IMR-90 (cell line): ENCODE data around the gene FOXL3. TPM values are rescaled to one million over a fixed set of nuclear protein-coding genes. Genes with fewer than 3 reads are reported as not detected.

Experiments
- ATAC-seq: fragments of 200-7000 bp; cut with Tn5 transposase; 2 replicates; pipeline ENCODE4 v1.9.1; 2020; ENCODE audit warnings: low read depth, mild to moderate bottlenecking, moderate library complexity
- BruUV-seq: library from RNA; stranded (reverse); fragments of 400-500 nt; replicated peaks from 2 replicates; lab custom pipeline; 2021; lab: Mats Ljungman, UMichigan
- CTCF ChIA-PET: fragments of 300-600 bp; formaldehyde crosslinking; extraction: SDS; loops from one replicate; lab custom pipeline; 2021; ENCODE audit warnings: antibody characterized with exemption; lab: Yijun Ruan, JAX
- POLR2A ChIA-PET: fragments of 300-600 bp; sonication (Branson Sonifier 250); formaldehyde crosslinking; loops from one replicate; lab custom pipeline; 2022; ENCODE audit warnings: antibody characterized with exemption; ENCODE audit not compliant: unreplicated experiment; lab: Charles Lee
- DNase-seq: peaks from one replicate; pipeline ENCODE4 v3.0.0; 2013
- H2AFZ ChIP-seq: replicated peaks from 2 replicates; pipeline ENCODE3; 2013; ENCODE audit warnings: low read length, mild to moderate bottlenecking; ENCODE audit not compliant: poor library complexity
- H2AK5ac ChIP-seq: 2 replicates; pipeline ENCODE4 v1.6.1; 2013; ENCODE audit warnings: low read depth, low read length, inconsistent platforms
- H2AK9ac ChIP-seq: replicated peaks from 2 replicates; pipeline ENCODE3; 2013; ENCODE audit warnings: mild to moderate bottlenecking, low read depth, low read length, moderate library complexity; ENCODE audit not compliant: poor library complexity
- H2BK120ac ChIP-seq: 2 replicates; pipeline ENCODE4 v1.6.1; 2013; ENCODE audit warnings: low read depth, low read length, inconsistent platforms
- H2BK15ac ChIP-seq: 3 replicates; pipeline ENCODE4 v1.6.1; 2013; ENCODE audit warnings: low read depth, low read length, inconsistent platforms
- H2BK20ac ChIP-seq: 2 replicates; pipeline ENCODE4 v1.6.1; 2013; ENCODE audit warnings: low read depth, mild to moderate bottlenecking, inconsistent platforms, low read length, moderate library complexity
- H2BK5ac ChIP-seq: 2 replicates; pipeline ENCODE4 v1.6.1; 2013; ENCODE audit warnings: mild to moderate bottlenecking, low read depth, low read length, inconsistent platforms; ENCODE audit not compliant: poor library complexity, severe bottlenecking
- H3K14ac ChIP-seq: replicated peaks from 2 replicates; pipeline ENCODE4 v1.6.1; 2013; ENCODE audit warnings: low read depth, low read length, inconsistent platforms
- H3K18ac ChIP-seq: 2 replicates; pipeline ENCODE4 v1.6.1; 2013; ENCODE audit warnings: low read depth, low read length, control low read depth
- H3K23ac ChIP-seq: 2 replicates; pipeline ENCODE4 v1.6.1; 2013; ENCODE audit warnings: low read depth, low read length, inconsistent platforms
- H3K27ac ChIP-seq: 2 replicates; pipeline ENCODE4 v1.5.1; 2013; ENCODE audit warnings: mild to moderate bottlenecking, control low read depth, low read length; ENCODE audit not compliant: insufficient read depth
- H3K27me3 ChIP-seq: 2 replicates; pipeline ENCODE4 v1.6.1; 2013; ENCODE audit warnings: low read length; ENCODE audit not compliant: control insufficient read depth, insufficient read depth
- H3K36me3 ChIP-seq: 2 replicates; pipeline ENCODE4 v1.6.1; 2013; ENCODE audit warnings: low read length, mixed read lengths; ENCODE audit not compliant: control insufficient read depth, insufficient read depth
- H3K4ac ChIP-seq: 2 replicates; pipeline ENCODE4 v1.6.1; 2013; ENCODE audit warnings: low read depth, low read length, inconsistent platforms
- H3K4me1 ChIP-seq: 2 replicates; pipeline ENCODE4 v1.6.1; 2013; ENCODE audit warnings: low read length, mixed read lengths; ENCODE audit not compliant: control insufficient read depth, insufficient read depth
- H3K4me2 ChIP-seq: 2 replicates; pipeline ENCODE4 v1.6.1; 2013; ENCODE audit warnings: low read depth, mild to moderate bottlenecking, control low read depth, low read length, moderate library complexity
- H3K4me3 ChIP-seq: 2 replicates; pipeline ENCODE4 v1.5.1; 2013; ENCODE audit warnings: low read depth, mild to moderate bottlenecking, control low read depth, low read length, moderate library complexity; ENCODE audit not compliant: insufficient read depth
- H3K56ac ChIP-seq: 2 replicates; pipeline ENCODE4 v1.6.1; 2013; ENCODE audit warnings: low read length, inconsistent platforms; ENCODE audit not compliant: insufficient read depth; ENCODE audit errors: extremely low read depth
- H3K79me1 ChIP-seq, 2 experiments: 2 replicates each; pipeline ENCODE4 v1.6.1; 2013; ENCODE audit warnings: low read length in 2 of 2, inconsistent platforms in 1 of 2, low read depth in 1 of 2
- H3K9ac ChIP-seq: 2 replicates; pipeline ENCODE4 v1.6.1; 2013; ENCODE audit warnings: low read depth, low read length, control low read depth
- H3K9me1 ChIP-seq: 2 replicates; pipeline ENCODE4 v1.6.1; 2013; ENCODE audit warnings: low read length, inconsistent platforms; ENCODE audit not compliant: insufficient read depth
- H3K9me3 ChIP-seq: 2 replicates; pipeline ENCODE4 v1.6.1; 2013; ENCODE audit warnings: low read length; ENCODE audit not compliant: control insufficient read depth, insufficient read depth
- H4K20me1 ChIP-seq: 2 replicates; pipeline ENCODE4 v1.6.1; 2013; ENCODE audit warnings: low read length, inconsistent platforms; ENCODE audit not compliant: insufficient read depth
- H4K5ac ChIP-seq: 2 replicates; pipeline ENCODE4 v1.6.1; 2013; ENCODE audit warnings: mild to moderate bottlenecking, low read depth, low read length, control low read depth
- H4K8ac ChIP-seq, 2 experiments: 2 replicates each; pipeline ENCODE4 v1.6.1; 2013; ENCODE audit warnings: low read depth in 2 of 2, low read length in 2 of 2, control low read depth in 1 of 2, inconsistent platforms in 1 of 2
- H4K91ac ChIP-seq: 2 replicates; pipeline ENCODE4 v1.6.1; 2013; ENCODE audit warnings: low read depth, low read length, inconsistent platforms; ENCODE audit not compliant: insufficient read depth
- BHLHE40 ChIP-seq: fragments of 150-350 bp; IDR thresholded peaks from 2 replicates; pipeline ENCODE4 v1.6.1; 2016; ENCODE audit warnings: mild to moderate bottlenecking, low read depth, low read length
- CEBPB ChIP-seq: IDR thresholded peaks from 2 replicates; pipeline ENCODE4 v1.6.1; 2012; ENCODE audit warnings: low read depth, low read length, improper control_type of control experiment
- CHD1 ChIP-seq: IDR thresholded peaks from 2 replicates; pipeline ENCODE4 v1.6.1; 2012; ENCODE audit warnings: low read depth, low read length, improper control_type of control experiment
- FOS ChIP-seq: fragments of 150-350 bp; IDR thresholded peaks from 2 replicates; pipeline ENCODE4 v1.6.1; 2016; ENCODE audit warnings: low read depth, low read length
- MAFK ChIP-seq: IDR thresholded peaks from 2 replicates; pipeline ENCODE4 v1.6.1; 2012; ENCODE audit warnings: low read depth, low read length, improper control_type of control experiment
- MAZ ChIP-seq: IDR thresholded peaks from 2 replicates; pipeline ENCODE4 v1.6.1; 2012; ENCODE audit warnings: low read depth, mild to moderate bottlenecking, low read length, improper control_type of control experiment, moderate library complexity, borderline replicate concordance
- MXI1 ChIP-seq: IDR thresholded peaks from 2 replicates; pipeline ENCODE4 v1.6.1; 2012; ENCODE audit warnings: low read depth, mild to moderate bottlenecking, low read length, moderate library complexity, borderline replicate concordance
- NFE2L2 ChIP-seq: fragments of 150-350 bp; IDR thresholded peaks from 2 replicates; pipeline ENCODE4 v1.6.1; 2016; ENCODE audit warnings: low read depth, mild to moderate bottlenecking, low read length
- RAD21 ChIP-seq: IDR thresholded peaks from 2 replicates; pipeline ENCODE4 v1.6.1; 2012; ENCODE audit warnings: low read length, improper control_type of control experiment
- RCOR1 ChIP-seq: IDR thresholded peaks from 2 replicates; pipeline ENCODE4 v1.6.1; 2012; ENCODE audit warnings: mild to moderate bottlenecking, low read length, improper control_type of control experiment; ENCODE audit not compliant: insufficient replicate concordance
- RFX5 ChIP-seq: IDR thresholded peaks from 2 replicates; pipeline ENCODE4 v1.8.0; 2012; ENCODE audit warnings: low read depth, mild to moderate bottlenecking, low read length, moderate library complexity
- SMC3 ChIP-seq: fragments of 150-350 bp; IDR thresholded peaks from 2 replicates; pipeline ENCODE4 v1.6.1; 2016; ENCODE audit warnings: low read depth, mild to moderate bottlenecking, antibody characterized with exemption, low read length, moderate library complexity
- WGBS, 2 experiments: methylation state at CpG; one replicate each; pipeline versions ENCODE4 v1.1.5 to v1.1.7; 2013; ENCODE audit warnings: missing lambda C conversion rate in 2 of 2; ENCODE audit not compliant: insufficient read length in 1 of 2; ENCODE audit errors: extremely low coverage in 2 of 2; 5-methylcytosine and 5-hydroxymethylcytosine counted together
- dilution Hi-C: fragments of 300-500 bp; cut with HindIII; formaldehyde crosslinking; loops from one replicate; pipeline ENCODE4 v1.14.3; 2018; ENCODE audit warnings: low sequenced_read_pairs; ENCODE audit not compliant: unreplicated experiment
- in situ Hi-C: fragments of 300-500 bp; cut with MboI; formaldehyde crosslinking; loops from 3 replicates; pipeline ENCODE4 v1.14.3; 2019; ENCODE audit warnings: low sequenced_read_pairs, inconsistent platforms, mixed read lengths
- intact Hi-C: fragments of 100-400 bp; cut with micrococcal nuclease; formaldehyde crosslinking; loops from 2 replicates; pipeline ENCODE4 v1.10.0; 2022
- polyA plus RNA-seq, 3 experiments: library from polyadenylated mRNA; depleted of rRNA; stranded (reverse); fragments of >200 nt; gene quantifications; 2 replicates each; pipeline ENCODE4 v1.2.3, GENCODE V29; 2012; ENCODE audit warnings: low replicate concordance in 1 of 3
- total RNA-seq: library from RNA; depleted of rRNA; stranded (reverse); fragments of >200 nt; gene quantifications from 2 replicates; pipeline ENCODE4 v1.2.3, GENCODE V29; 2012
- TF ChIP-seq, protein P1 (sequence below): fragments of 150-350 bp; IDR thresholded peaks from 2 replicates; pipeline ENCODE4 v1.6.1; 2017; ENCODE audit warnings: mild to moderate bottlenecking, antibody characterized with exemption, low read length, low read depth
- TF ChIP-seq, protein P2 (sequence below): conservative IDR thresholded peaks from 2 replicates; pipeline ENCODE4 v1.5.1; 2012; ENCODE audit warnings: mild to moderate bottlenecking, low read depth, low read length, improper control_type of control experiment
- TF ChIP-seq, protein P3 (sequence below): fragments of 150-350 bp; IDR thresholded peaks from 2 replicates; pipeline ENCODE4 v1.6.1; 2016; ENCODE audit warnings: low read depth, mild to moderate bottlenecking, low read length, moderate library complexity, borderline replicate concordance

The FOXL3 gene
- total and polyA plus RNA-seq, 2 of the 4 experiments (the other 2 are of a cell fraction), result not detected

DNA sequence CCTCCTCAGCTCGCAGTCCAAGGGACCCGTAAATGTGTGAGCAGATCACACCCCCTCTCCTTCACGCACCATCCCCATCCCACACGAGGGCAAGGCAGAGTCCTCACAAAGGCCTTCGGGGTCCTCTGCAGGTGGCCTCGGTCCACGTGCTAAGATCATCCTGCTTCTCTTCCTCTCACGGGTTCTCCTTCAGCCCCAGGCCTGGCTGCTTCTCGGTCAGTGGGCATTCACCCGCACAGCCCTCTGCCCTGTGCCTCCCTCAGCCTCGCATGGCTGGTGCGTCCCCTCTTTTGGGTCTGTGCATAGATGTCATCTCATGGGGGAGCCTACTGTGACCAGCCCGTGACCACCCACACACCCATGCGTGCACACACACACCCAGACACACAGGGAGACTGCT is 17.3 kb upstream of the FOXL3 start:
- ATAC-seq (no peak), DNase-seq (no peak)
- no peak overlapping the region for H3K4ac ChIP-seq
- H3K9me1 ChIP-seq, result no peaks in the 10 kb centered on the region
- H2AK5ac ChIP-seq, result no peak overlapping the region
- no peak overlapping the region for H3K56ac ChIP-seq
- H2BK20ac ChIP-seq, result no peak overlapping the region
- H4K91ac ChIP-seq, result no peak overlapping the region
- no peak overlapping the region for H3K9ac ChIP-seq
- H3K4me2 ChIP-seq, result no peak overlapping the region
- CTCF ChIA-PET, result no interaction called here
- no peaks in the 10 kb centered on the region for H4K20me1 ChIP-seq
- no peak overlapping the region for H3K27ac ChIP-seq
- no peak overlapping the region for H2BK5ac ChIP-seq
- no peak overlapping the region for H3K4me3 ChIP-seq
- POLR2A ChIA-PET, result no interaction called here
- dilution Hi-C loops (no loop called here), in situ Hi-C loops (no loop called here), intact Hi-C loops (no loop called here)
- H2BK15ac ChIP-seq, result no peak overlapping the region
- no peak overlapping the region for H2BK120ac ChIP-seq
- no peak overlapping the region for H2AK9ac ChIP-seq
- H3K18ac ChIP-seq, result no peak overlapping the region
- H4K5ac ChIP-seq, result no peak overlapping the region
- TF ChIP-seq BHLHE40, result no peak
- no peak for TF ChIP-seq CEBPB
- TF ChIP-seq RAD21, result no peak
- no peak for TF ChIP-seq NFE2L2
- TF ChIP-seq MAZ, result no peak
- no peak for TF ChIP-seq RCOR1
- TF ChIP-seq MAFK, result no peak
- TF ChIP-seq RFX5, result no peak
- TF ChIP-seq CHD1, result no peak
- TF ChIP-seq, protein P1, sequence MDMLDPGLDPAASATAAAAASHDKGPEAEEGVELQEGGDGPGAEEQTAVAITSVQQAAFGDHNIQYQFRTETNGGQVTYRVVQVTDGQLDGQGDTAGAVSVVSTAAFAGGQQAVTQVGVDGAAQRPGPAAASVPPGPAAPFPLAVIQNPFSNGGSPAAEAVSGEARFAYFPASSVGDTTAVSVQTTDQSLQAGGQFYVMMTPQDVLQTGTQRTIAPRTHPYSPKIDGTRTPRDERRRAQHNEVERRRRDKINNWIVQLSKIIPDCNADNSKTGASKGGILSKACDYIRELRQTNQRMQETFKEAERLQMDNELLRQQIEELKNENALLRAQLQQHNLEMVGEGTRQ, result no peak
- TF ChIP-seq, protein P2, sequence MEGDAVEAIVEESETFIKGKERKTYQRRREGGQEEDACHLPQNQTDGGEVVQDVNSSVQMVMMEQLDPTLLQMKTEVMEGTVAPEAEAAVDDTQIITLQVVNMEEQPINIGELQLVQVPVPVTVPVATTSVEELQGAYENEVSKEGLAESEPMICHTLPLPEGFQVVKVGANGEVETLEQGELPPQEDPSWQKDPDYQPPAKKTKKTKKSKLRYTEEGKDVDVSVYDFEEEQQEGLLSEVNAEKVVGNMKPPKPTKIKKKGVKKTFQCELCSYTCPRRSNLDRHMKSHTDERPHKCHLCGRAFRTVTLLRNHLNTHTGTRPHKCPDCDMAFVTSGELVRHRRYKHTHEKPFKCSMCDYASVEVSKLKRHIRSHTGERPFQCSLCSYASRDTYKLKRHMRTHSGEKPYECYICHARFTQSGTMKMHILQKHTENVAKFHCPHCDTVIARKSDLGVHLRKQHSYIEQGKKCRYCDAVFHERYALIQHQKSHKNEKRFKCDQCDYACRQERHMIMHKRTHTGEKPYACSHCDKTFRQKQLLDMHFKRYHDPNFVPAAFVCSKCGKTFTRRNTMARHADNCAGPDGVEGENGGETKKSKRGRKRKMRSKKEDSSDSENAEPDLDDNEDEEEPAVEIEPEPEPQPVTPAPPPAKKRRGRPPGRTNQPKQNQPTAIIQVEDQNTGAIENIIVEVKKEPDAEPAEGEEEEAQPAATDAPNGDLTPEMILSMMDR, result no peak
- TF ChIP-seq SMC3, result no peak
- no peak for TF ChIP-seq FOS
- TF ChIP-seq, protein P3, sequence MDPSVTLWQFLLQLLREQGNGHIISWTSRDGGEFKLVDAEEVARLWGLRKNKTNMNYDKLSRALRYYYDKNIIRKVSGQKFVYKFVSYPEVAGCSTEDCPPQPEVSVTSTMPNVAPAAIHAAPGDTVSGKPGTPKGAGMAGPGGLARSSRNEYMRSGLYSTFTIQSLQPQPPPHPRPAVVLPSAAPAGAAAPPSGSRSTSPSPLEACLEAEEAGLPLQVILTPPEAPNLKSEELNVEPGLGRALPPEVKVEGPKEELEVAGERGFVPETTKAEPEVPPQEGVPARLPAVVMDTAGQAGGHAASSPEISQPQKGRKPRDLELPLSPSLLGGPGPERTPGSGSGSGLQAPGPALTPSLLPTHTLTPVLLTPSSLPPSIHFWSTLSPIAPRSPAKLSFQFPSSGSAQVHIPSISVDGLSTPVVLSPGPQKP, result no peak
- no peak for TF ChIP-seq MXI1
- no TSS peak for BruUV-seq
- no peak overlapping the region for H3K23ac ChIP-seq
- H4K8ac ChIP-seq, result no peak overlapping the region
- H3K27me3 ChIP-seq, result peaks cover 11% of the 10 kb centered on the region
- H3K4me1 ChIP-seq, result no peaks in the 10 kb centered on the region
- no peaks in the 10 kb centered on the region for H3K36me3 ChIP-seq
- H3K14ac ChIP-seq, result no peak overlapping the region
- no peaks in the 10 kb centered on the region for H3K79me1 ChIP-seq
- WGBS, 2 experiments, result 71% methylated on average over 7 of the region's 14 CpGs; no CpG with 5 or more reads in 1 of the 2 experiments
- peaks cover 29% of the 10 kb centered on the region for H3K9me3 ChIP-seq
- H2AFZ ChIP-seq, result no peak overlapping the region
